OCI-LY7 (cell line): Measurements from ENCODE around the gene CPPED1. TPM values are rescaled to one million over a fixed set of nuclear protein-coding genes. Genes with fewer than 3 reads are reported as not detected.
"Not testable (repeated sequence)": the region's sequence is repeated elsewhere in the genome, so short reads cannot be mapped to it uniquely, and the experiment has no call there.

Source experiments
- BruUV-seq: library from RNA; stranded (reverse); fragments of 400-500 nt; replicated peaks from 2 replicates; lab custom pipeline; 2021; lab: Mats Ljungman, UMichigan
- CTCF ChIA-PET: fragments of 300-600 bp; sonication (Branson Sonifier 250); formaldehyde crosslinking; loops from one replicate; lab custom pipeline; 2022; ENCODE audit warnings: antibody characterized with exemption; ENCODE audit not compliant: unreplicated experiment; lab: Charles Lee
- POLR2A ChIA-PET: fragments of 300-600 bp; sonication (Branson Sonifier 250); formaldehyde crosslinking; loops from one replicate; lab custom pipeline; 2022; ENCODE audit warnings: antibody characterized with exemption; lab: Charles Lee
- DNase-seq: peaks from one replicate; pipeline ENCODE4 v3.0.0-alpha.2; 2015; ENCODE audit warnings: low spot score
- H2AFZ ChIP-seq: fragments of 200-600 bp; sonication (generic), shearing (Covaris generic); 2 replicates; pipeline ENCODE4 v1.6.1; 2014; ENCODE audit warnings: mild to moderate bottlenecking, antibody characterized with exemption, low read length, moderate library complexity
- H3K27ac ChIP-seq: fragments of 200-600 bp; sonication (generic); 2 replicates; pipeline ENCODE4 v1.5.1; 2014; ENCODE audit warnings: mixed run types, low read depth, mild to moderate bottlenecking, moderate library complexity, low read length, inconsistent platforms; ENCODE audit not compliant: poor library complexity, severe bottlenecking
- H3K36me3 ChIP-seq: fragments of 200-600 bp; sonication (generic); 2 replicates; pipeline ENCODE4 v1.6.1; 2014; ENCODE audit warnings: mild to moderate bottlenecking, antibody characterized with exemption, low read length, moderate library complexity, mixed read lengths; ENCODE audit not compliant: insufficient read depth
- H3K4me1 ChIP-seq: fragments of 200-600 bp; sonication (generic); 2 replicates; pipeline ENCODE4 v1.5.1; 2014; ENCODE audit warnings: mild to moderate bottlenecking, low read length; ENCODE audit not compliant: insufficient read depth, poor library complexity, severe bottlenecking
- H3K4me2 ChIP-seq: fragments of 200-600 bp; sonication (generic); 2 replicates; pipeline ENCODE4 v1.6.1; 2014; ENCODE audit warnings: mild to moderate bottlenecking, low read length
- H3K4me3 ChIP-seq: fragments of 200-600 bp; sonication (generic); 2 replicates; pipeline ENCODE4 v1.5.1; 2014; ENCODE audit warnings: mild to moderate bottlenecking, low read depth, low read length; ENCODE audit not compliant: poor library complexity, severe bottlenecking
- H3K79me2 ChIP-seq: fragments of 200-600 bp; sonication (generic); 2 replicates; pipeline ENCODE4 v1.6.1; 2016; ENCODE audit warnings: low read depth, mild to moderate bottlenecking, low read length, moderate library complexity, mixed read lengths; ENCODE audit not compliant: insufficient read depth
- H3K9me2 ChIP-seq: fragments of 200-600 bp; sonication (generic); 2 replicates; pipeline ENCODE4 v1.6.1; 2016; ENCODE audit warnings: mild to moderate bottlenecking, low read length, mixed read lengths; ENCODE audit not compliant: insufficient read depth
- H3K9me3 ChIP-seq: fragments of 200-600 bp; sonication (generic); 2 replicates; pipeline ENCODE4 v1.6.1; 2014; ENCODE audit warnings: mild to moderate bottlenecking, mixed run types, low read length, mixed read lengths
- H4K20me1 ChIP-seq: fragments of 200-600 bp; sonication (generic); 2 replicates; pipeline ENCODE4 v1.6.1; 2014; ENCODE audit warnings: mild to moderate bottlenecking, antibody characterized with exemption, low read length, moderate library complexity, mixed read lengths; ENCODE audit not compliant: insufficient read depth
- CTCF ChIP-seq: fragments of 200-600 bp; sonication (generic); conservative IDR thresholded peaks from 2 replicates; pipeline ENCODE4 v1.5.1; 2014; ENCODE audit warnings: mild to moderate bottlenecking, antibody characterized with exemption, low read length, moderate library complexity, mixed read lengths
- EZH2phosphoT487 ChIP-seq: fragments of 200-600 bp; sonication (generic); IDR thresholded peaks from 2 replicates; pipeline ENCODE4 v1.6.1; 2018; ENCODE audit warnings: low read depth, borderline replicate concordance, mild to moderate bottlenecking, mixed run types, antibody characterized with exemption, low read length, moderate library complexity, mixed read lengths
- intact Hi-C: fragments of 100-400 bp; cut with micrococcal nuclease; formaldehyde crosslinking; loops from one replicate; pipeline ENCODE4 v1.10.0; 2022; ENCODE audit not compliant: unreplicated experiment
- total RNA-seq, 2 experiments: library from RNA; depleted of rRNA in 1 of 2; stranded (reverse); fragments of >200 nt in 1 of 2; shearing (Covaris generic) in 1 of 2; gene quantifications; 2 replicates each; pipeline ENCODE4 v1.2.3, GENCODE V29; 2014 to 2022

CPPED1 gene
- total RNA-seq, 2 experiments from 2014 or later = 8.6 to 14.2 TPM

GRCh38 chr16:12815361-12815760, 11.7 kb upstream of the CPPED1 start:
- no peak overlapping the region for H2AFZ ChIP-seq
- POLR2A ChIA-PET = interaction anchor here (0.6 to 1.3 kb wide), 3 partner anchors 12 to 54 kb away, joined by 3 to 6 read pairs (median 3); partner anchors contain the start of gene CPPED1
- CTCF ChIA-PET = no interaction called here

GRCh38 chr16:12813734-12814133, 10.0 kb upstream of the CPPED1 start:
- H2AFZ ChIP-seq, H3K4me3 ChIP-seq, POLR2A ChIA-PET, H3K9me2 ChIP-seq, H3K27ac ChIP-seq, H3K4me2 ChIP-seq, H4K20me1 ChIP-seq, CTCF ChIA-PET, H3K36me3 ChIP-seq, BruUV-seq, DNase-seq, H3K79me2 ChIP-seq, H3K9me3 ChIP-seq: not testable (repeated sequence)
- intact Hi-C loops = loop anchor here (10.0 kb wide), 1 partner anchor 189 kb away; no protein-coding TSS in a partner anchor
- H3K4me1 ChIP-seq = peaks cover 15% of the 10 kb centered on the region

More at GRCh38 chr16:12815361-12815760, 11.7 kb upstream of the CPPED1 start:
- H3K79me2 ChIP-seq = no peaks in the 10 kb centered on the region
- H3K4me1 ChIP-seq = peaks cover 15% of the 10 kb centered on the region
- intact Hi-C loops = loop anchor here (5.0 to 10.0 kb wide), 5 partner anchors 191 to 718 kb away; no protein-coding TSS in a partner anchor
- no peak overlapping the region for H3K4me3 ChIP-seq
- H3K4me2 ChIP-seq = no peak overlapping the region
- DNase-seq = no peak
- no peak overlapping the region for H3K27ac ChIP-seq
- H4K20me1 ChIP-seq = no peaks in the 10 kb centered on the region
- H3K36me3 ChIP-seq = no peaks in the 10 kb centered on the region
- H3K9me2 ChIP-seq = no peaks in the 10 kb centered on the region
- BruUV-seq = no TSS peak
- H3K9me3 ChIP-seq = no peaks in the 10 kb centered on the region
- TF ChIP-seq CTCF (no peak), EZH2phosphoT487 (no peak)

- DNase-seq, H3K4me3 ChIP-seq, H3K27ac ChIP-seq, H3K36me3 ChIP-seq, H3K79me2 ChIP-seq, POLR2A ChIA-PET, BruUV-seq, H4K20me1 ChIP-seq, H3K9me3 ChIP-seq, CTCF ChIA-PET, H2AFZ ChIP-seq, H3K4me2 ChIP-seq, H3K9me2 ChIP-seq: not testable (repeated sequence)
- intact Hi-C loops = loop anchor here (10.0 kb wide), 1 partner anchor 189 kb away; no protein-coding TSS in a partner anchor
- H3K4me1 ChIP-seq = peaks cover 15% of the 10 kb centered on the region
These were observed 9.6 kb upstream of the CPPED1 start for GRCh38 chr16:12813321-12813720.
